UCSD-AML1 (cell line): Measurements from ENCODE around the gene DLK1.

Experiments used
- DNase-seq: peaks from one replicate; lab custom pipeline; 2025; ENCODE audit not compliant: unreplicated experiment; lab: John Stamatoyannopoulos, UW

Gene DLK1

DNA sequence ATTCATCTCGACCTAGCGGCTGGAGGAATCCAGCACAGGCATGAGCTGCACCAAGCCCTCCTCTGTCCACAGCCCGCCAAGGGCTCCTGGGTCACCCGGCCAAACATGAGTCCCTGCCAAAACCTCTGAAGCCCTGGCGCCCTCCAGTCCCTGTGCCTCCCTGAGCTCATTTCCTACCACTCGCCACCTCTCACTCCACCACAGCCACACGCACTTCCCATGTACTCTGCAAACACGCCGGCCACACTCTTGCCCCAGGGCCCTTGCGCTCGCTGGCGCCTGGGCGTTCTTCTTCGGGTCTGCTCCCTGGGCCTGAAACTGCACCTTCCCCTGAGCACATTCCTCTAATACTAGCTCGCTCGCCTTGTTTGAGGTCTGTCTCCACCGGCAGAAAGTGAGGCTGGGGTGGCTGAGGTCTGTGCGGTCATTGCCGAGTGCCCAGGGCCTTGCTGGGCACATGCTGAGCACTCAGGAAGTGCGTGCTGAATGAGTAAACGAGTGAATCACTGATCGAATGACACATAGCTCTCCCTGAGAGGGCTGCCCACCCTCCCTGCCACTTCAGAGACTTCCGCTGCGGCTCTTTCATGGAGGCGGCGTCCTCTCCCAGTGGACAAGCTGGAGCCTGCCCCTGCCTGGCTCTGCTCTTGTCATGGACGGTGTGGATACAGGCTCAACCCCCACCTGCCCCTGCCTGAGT, 33.7 kb upstream of the DLK1 start:
- peak; percentile 33 for DNase-seq

DNA sequence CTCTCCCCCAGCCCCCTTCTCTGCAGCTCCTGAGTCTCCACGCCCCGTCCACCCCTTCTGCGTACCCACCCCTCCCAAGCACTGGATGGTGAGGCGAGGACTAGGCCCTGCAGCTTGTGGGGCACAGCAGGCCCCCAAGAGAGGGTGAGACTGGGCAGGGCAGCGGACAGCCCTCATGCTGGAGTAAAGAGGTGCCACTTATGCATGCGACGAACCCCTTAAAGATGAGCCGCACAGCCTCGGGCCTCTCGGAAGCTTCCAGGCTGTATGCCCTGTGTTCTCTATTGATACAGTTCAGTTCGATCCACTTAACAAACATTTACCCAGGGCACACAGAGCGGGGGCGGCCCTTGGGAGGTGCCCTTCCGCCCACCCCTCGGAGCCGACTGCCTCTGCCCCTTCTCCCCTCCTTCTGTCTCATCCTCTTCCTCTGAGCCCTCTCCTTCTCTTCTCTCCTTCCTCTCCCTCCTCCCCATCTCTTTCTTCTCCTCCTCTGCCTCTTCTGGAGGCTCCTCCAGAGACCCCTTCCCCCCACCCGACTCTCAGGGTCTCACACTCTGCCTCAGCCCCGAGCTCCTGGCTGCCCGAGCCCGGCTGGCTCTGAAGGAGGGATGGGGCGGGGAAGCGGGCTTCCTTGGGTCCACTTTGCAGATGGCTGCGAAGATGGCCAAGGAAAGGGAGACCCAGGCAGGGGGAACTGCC, 32.7 kb upstream of the DLK1 start:
- DNase-seq = no peak

DNA sequence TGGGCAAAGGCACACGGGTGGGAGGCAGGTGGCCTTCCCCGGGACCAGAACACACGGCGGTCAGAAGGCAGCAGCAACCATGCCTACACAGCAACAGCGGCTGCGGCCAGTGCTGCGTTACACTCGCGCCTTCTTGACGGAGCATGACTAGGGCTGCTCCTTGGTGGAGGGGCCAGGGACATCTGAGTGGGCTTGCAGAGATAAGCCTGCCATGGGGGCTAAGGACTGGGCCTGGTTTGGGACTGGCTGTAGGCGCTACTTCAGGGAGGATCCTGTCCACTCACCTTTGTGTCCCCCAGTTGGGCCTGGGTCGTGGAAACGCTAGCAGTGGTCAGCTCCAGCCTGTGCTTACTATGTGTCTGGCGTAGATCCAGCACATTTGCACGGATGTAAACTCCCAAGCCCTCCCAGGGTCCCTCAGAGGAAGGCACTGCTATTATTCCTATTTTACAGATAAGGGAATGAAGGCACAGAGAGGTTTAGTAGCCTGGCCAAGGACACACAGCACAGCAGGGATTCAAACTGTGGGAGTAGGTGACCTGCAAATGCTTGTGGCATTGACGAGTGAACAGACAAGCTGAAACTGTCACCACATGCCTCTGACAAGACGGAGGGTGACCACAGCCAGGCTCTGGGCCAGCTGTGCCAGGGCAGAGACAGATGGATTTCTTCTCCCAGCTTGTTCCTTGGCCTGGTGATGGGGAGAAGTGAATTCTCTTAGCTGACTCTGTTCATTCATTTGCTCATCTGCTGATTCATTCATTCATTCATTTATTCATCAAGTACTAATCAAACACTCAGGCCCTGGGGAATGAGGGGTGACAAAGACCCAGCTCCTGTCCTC, 31.9 kb upstream of the DLK1 start:
- no peak for DNase-seq

DNA sequence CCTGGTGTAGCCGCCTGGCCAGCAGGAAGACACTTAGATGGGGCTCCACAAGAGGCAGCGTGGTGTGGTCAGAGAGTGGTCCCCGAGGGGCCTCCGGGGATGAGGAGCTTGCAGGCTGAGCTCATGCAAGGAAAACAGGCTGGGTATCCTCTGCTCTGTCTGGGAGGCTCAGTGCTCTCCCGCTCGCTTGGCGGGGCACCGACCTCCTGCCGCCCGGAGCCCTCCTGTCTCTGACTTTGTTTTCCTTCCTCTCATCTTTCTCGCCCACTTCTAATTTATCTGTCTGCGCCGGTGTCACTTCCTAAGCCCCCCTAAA, 31.3 kb upstream of the DLK1 start:
- DNase-seq = no peak

DNA sequence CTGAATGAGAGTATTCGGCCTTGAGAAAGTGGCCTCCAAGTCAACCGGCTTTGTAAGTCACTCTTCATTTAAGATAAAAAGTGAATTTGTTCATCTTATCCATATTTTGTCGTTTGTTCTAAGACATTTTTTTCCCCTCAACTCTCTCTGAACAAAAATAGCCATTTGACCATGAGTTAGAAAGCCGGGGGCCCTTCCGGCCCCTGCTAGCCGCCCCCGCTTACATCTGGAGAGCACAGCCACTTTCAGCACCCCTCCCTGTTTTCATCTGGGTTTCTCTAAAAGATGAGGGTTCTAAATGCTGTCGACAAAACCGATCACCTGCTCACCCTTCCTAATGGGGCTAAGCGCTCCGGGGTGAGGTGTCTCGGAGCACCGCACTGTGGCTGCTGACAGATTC, 30.7 kb upstream of the DLK1 start:
- DNase-seq = no peak

DNA sequence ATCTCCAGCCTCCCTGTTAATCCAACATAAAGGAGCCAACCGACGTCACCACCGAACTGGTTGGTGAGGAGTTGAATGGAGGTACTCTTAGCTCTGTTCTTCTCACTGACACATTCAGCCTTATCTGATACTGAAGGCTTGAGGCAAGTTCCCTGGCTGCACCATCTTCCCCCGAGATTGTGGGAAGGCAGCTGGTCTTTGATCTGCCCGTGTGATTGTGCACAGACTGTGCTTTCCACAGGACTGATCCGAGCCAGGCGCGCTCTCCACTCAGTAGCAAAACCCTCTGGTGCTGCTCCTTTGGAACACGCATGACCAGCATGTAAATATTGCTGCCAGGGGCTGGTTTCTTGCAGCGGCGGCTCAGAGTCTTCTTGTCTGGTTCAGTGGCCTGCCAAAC, 30.1 kb upstream of the DLK1 start:
- no peak for DNase-seq

DNA sequence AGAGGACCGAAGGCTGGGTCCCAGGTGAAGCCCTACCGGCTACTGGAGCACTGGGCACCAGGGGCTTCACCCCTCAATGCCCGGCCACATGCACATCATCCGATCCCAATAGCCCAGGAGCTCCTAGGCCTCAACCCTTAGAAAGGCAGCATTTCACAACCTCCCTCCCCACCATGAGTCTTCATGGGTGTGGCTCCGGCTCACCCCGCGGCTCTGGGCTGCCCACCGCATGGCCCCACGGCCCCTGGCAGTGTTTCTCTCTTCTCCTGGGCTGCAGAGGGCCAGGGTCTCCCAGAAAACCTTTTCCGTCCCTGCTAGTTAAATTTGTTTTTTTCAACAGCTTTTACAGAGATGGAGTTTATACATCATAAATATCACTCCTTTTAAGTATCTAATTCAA, 28.6 kb upstream of the DLK1 start:
- no peak for DNase-seq

DNA sequence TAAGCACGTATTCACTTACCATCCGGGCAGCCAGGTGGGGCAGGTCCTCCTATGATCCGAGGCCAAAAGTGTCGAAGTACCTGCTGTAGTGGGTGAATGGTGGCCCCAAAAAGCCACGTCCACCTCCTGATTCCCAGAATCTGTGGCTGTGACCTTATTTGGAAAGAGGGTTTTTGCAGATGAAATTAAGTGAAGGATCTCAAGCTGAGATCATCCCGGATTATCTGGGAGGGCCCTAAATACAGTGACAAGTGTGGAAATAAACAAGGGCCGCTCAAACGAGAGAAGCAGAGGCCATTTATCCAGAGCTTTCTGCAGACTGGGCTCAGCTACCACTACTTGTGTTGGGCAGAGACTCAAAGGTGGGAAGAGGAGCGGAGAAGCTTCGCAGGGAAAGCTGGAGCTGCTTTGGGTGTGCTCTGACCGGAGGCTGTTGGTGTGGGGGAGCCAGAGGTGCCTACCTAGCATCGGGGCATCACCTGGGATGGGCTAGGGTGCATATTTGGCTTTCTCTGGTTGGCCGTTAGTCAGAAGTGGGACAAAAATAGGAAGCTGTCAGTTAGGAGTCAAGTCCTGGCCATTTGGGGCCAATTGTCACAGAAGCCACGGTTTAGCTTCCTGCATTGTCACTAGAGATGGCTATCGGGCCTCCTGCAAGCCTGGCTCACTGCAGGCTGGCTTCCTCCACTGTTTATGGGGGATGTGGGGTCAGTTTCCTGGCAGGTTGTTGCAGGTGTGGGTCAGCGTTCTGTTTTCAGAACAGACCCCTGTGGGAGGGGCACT, 27.8 kb upstream of the DLK1 start:
- DNase-seq = peak; percentile 47

DNA sequence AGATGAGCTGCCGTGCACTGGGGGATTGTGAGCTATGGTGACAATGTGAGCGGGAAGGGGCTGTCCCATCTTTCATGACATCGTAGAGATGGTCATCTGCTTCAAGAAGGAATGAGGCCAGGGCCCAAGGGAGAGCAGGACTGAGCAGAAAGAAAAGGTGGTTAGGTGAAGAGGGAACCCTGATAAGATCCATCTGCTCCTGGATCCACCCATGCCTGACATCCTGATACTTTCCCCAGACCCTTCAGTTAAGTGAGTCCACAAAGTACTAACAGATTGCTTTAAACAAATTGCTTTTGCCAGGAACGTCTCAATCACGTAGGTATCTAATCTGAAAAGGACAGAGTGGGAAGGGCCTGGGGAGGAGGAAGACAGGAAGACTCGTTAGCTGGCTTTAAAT, 25.4 kb upstream of the DLK1 start:
- DNase-seq = no peak

DNA sequence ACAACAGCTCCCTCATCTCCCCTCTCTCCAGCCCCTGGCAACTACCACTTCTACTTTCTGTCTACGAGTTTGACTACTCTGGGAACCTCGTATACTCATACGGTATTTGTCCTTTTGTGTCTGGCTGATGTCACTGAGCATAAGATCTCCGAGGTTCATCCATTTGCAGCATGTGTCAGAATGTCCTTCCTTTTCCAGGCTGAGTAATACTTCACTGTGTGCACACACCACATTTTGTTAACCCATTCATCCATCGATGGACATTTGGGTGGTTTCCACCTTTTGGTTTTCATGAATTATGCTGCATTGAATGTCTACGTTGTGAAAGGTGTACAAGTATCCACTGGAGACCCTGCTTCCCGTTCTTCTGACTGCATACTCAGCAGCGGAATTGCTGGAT, 24.1 kb upstream of the DLK1 start:
- no peak for DNase-seq

DNA sequence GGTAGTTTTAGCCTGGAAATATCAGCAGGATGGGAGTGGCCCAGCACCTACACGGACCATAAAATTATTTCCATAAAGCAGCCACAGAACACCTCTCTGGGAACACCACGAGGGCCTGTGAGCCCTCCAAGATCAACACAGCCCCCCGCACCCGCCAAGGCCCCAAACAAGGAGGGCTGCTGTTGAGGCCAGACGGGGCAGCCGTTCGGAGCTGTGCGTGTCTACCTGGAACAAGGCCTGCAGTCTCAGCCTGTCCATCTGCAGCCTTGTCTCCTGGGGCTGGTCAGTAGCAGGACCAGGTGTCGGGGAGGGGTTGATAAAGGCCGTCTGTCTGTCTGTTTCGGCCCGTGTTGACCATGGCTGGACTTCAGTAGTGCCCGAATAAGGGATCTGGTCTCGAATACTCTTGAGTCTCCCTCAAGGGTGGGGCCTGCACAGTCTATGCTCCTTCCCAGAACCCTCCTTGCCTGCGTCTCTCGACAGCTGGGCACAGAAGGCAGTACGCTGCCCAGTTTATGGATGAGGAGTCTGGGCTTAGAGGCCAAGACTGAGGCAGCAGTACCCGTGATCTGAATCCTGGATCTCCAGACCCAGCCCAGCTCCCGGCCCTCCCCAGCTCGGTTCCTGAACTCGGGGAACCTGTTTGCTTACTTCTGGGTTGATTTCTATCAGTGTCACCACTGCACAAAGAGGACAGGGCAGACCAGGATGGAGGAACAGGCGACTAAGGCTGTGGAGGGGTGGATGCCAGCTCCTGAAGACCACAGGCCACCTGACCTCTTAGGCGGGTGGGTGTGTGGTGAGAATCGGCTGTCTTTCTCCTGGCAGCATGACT, 23.1 kb upstream of the DLK1 start:
- DNase-seq = no peak

DNA sequence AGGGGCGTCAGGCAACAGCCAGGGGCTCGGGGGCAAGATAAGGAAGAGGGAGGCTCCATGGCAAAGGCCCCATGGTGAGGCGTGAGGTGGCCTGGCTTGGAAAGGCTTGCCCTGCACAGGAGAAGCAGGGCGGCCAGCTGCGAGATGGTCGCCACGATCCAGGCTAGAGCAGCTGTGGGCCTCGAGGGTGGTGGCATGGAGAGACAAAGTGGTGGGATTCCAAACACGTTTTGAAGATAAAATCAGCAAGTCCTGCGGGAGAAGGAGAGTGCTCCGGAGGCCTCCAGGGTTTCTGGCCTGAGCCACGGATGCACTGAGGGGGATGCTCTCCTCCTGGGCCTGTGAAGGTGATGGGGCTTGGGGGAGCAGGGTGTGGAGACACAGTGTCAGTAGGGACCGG, 20.5 kb upstream of the DLK1 start:
- no peak for DNase-seq

DNA sequence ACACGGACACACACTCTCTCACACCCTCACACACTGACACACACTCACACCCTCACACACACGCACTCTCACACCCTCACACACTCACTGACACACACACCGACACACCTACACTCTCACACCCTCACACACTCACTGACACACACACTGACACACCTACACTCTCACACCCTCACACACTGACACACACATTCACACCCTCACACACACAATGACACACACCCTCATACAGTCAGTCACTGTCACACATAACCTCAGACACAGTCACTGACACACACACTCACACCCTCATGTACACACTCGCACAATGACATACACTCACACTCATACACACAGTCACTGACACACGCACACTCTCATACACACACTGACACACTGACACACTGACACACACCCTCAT, 19.8 kb upstream of the DLK1 start:
- DNase-seq = no peak

DNA sequence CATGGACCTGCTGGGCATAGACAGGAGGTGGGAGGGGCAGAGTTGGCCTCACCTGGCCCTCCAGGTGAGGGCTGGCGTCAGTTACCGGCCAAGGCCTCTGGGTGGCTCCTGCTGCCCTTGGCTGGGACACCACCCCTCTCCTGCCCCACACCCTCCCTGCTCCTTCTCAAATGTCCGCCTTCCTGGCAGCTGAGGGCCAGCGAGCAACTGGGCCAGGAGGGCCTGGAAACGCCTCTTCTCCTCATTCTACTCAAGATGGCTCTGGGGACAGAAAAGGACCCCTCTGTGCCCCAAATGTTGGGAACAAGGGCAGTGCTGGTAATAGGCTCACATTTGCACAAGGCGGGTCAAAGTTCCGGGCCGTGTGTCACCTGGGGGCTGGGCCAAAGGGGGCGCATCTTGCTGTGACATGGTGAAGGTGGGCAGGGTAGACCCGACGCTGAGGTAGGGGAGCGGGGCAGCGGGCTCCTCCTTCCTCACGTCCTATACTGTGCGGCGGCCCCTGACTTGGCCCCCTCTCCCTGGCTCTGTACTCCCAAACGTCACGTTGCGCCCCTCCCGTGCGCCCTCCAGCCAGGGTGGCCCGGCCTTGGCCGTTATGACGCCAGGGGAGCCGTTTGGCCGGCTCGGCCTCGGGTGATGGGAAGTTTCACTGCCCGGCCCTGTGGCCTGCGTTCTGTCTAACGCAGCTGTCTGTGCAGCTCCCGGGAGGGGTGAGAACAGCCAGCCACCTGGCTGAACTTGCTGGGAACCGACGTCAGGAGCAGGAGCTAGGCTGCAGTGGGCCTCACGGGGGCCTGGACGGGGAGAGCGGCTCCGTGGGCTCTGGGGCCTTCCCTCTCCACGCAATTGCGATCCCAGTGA, 18.0 kb upstream of the DLK1 start:
- no peak for DNase-seq

DNA sequence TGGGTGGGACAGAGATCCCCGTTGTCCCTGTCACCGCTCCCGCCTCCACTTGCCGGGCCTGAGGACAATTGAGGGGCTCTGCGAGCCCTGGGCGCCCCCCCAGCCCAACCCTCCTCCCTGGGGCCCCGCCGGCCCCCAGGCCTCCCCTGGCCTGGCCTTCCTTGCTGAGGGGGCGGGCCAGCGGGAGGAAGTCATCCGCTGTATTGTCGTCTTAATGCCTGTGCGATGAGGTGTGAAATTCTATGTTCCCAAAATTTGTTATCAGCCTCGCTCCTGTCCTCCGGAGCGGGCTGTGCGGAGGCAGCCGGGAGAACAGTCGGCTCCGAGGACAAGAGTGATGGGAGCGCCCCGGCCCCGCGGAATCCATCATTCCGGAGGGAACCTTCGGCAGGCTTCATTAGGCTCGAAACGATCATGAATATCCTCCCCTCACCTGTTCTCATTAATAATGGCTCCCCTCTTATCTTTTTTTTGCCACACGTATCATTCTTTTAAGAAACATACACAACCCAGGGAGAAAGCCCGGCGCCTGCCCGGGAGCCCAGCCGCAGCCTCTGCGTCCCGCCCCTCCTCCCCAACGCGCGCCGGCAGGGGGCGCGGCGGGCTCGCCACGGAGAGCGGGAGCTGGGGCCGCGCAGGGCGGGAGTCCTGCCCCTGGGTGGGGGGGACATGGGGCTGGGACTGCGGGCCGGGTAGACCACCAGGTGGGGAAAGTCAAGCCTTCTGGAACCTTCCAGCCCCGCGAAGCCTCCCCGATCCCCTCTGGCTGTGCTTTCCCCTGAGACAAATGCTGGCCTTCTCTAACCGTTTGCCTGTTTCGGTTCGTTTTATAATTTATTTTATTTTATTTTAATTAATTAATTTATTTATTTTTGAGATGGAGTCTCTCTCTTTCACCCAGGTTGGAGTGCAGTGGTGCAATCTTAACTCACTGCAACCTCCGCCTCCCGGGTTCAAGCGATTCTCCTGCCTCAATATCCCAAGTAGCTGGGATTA, 17.1 kb upstream of the DLK1 start:
- DNase-seq = peak; percentile 58

DNA sequence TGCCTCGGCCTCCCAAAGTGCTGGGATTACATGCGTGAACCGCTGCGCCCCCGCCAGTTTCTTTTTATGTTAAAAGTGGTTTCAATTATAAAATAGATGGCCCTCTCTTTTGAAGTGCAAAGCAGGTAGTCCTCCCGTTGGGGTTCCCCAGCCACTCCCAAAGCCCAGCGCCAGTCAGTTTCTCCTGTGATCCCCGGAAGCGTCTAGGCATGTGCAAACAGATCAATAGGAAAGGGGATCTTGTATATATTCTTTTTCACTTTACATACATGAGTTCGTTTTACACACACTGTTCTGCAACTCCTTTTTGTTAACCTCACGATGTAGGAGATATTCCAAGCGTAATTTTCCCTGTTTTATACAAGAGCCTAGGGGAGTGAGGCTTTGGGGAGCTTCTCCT, 16.3 kb upstream of the DLK1 start:
- no peak for DNase-seq

DNA sequence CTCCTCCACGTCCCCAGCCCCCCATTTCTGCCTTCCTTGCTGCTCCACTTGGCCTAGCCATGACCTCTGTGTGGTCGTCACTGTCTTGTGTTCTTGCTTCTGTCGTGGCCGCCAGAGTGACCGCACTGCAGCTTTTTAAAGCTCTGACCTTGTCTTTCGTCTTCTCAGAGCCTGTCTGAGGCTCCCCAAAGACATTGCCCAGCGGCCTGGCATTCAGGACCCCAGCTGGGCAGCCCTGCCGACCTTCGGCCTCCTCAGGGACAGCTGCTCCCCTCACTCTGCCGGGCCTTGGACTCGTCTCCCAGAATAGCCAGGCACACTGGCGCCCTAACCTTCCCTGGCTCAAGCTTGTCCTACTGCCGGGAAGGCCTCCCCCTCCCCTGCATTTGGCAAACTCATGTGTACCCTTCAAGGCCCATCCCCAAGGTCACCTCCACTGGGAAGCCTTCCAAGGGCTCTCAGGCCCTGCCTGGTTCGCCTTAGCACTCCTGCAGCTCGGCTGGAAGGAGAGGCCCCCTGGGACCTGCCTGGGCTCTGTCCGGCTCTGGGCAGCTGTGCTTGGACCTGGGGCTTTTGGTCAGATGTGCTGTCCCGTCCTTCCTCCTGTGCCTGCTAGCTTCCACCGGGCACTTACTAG, 15.7 kb upstream of the DLK1 start:
- DNase-seq = no peak

DNA sequence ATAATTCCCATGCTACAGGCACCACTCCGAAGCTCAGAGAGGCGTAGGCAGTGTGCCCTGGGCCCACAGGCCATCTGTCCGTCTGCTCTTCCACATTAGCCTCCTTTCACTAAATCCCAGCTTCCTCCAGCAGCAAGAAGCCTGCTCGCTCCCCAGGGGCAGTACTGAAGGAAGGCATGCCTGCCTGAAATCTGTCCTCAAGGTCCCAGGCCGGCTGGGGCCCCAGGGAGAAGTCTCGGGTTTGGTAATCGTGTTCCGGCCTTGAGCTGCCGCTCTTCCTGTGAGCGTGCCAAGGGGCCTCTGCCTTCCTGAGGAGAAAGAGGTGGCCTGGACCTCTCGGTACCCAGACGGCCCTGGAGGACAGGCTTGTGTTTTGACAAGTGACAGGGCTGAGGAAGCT, 15.2 kb upstream of the DLK1 start:
- DNase-seq = peak; percentile 87
